Neuron (in vitro differentiated cells): ENCODE data around the gene PES1.
"Not testable (repeated sequence)": the region's sequence is repeated elsewhere in the genome, so short reads cannot be mapped to it uniquely, and the experiment has no call there.

Source experiments
- H2AFZ ChIP-seq: one replicate; pipeline ENCODE4 v1.6.1; 2013; ENCODE audit warnings: low read depth, mild to moderate bottlenecking, inconsistent platforms, low read length, moderate library complexity
- H3K27me3 ChIP-seq: one replicate; pipeline ENCODE4 v1.6.1; 2013; ENCODE audit warnings: low read length; ENCODE audit not compliant: insufficient read depth
- H3K36me3 ChIP-seq: one replicate; pipeline ENCODE4 v1.6.1; 2013; ENCODE audit warnings: low read length; ENCODE audit not compliant: insufficient read depth
- H3K4me1 ChIP-seq: one replicate; pipeline ENCODE4 v1.6.1; 2013; ENCODE audit warnings: low read length; ENCODE audit not compliant: insufficient read depth
- H3K4me3 ChIP-seq: 2 replicates; pipeline ENCODE4 v1.5.1; 2013; ENCODE audit warnings: mild to moderate bottlenecking, low read length, moderate library complexity
- H3K9me3 ChIP-seq: one replicate; pipeline ENCODE4 v1.6.1; 2013; ENCODE audit warnings: low read length

The PES1 gene

GRCh38 chr22:30547188-30547587 lies 44.5 kb downstream of the PES1 start:
- no peak overlapping the region for H2AFZ ChIP-seq
- peaks cover 6% of the 10 kb centered on the region for H3K4me1 ChIP-seq
- H3K9me3 ChIP-seq: no peaks in the 10 kb centered on the region
- peaks cover 5% of the 10 kb centered on the region for H3K27me3 ChIP-seq
- H3K36me3 ChIP-seq: no peaks in the 10 kb centered on the region
- no peak overlapping the region for H3K4me3 ChIP-seq

GRCh38 chr22:30546616-30547015 lies 45.1 kb downstream of the PES1 start, which contains the start of gene SEC14L6:
Gene SEC14L6, minus strand, starts transcription at chr22:30546741. Its CDS starts 59 bp downstream, at chr22:30546682.
- Histone ChIP-seq H3K9me3 (no peaks in the 10 kb centered on the region), H3K27me3 (peaks cover 5% of the 10 kb centered on the region), H3K4me1 (peaks cover 6% of the 10 kb centered on the region), H3K4me3 (no peak within 1 kb of the TSS), H3K36me3 (no peaks in the 10 kb centered on the region), H2AFZ (no peak within 1 kb of the TSS)

- H3K9me3 ChIP-seq: no peaks in the 10 kb centered on the region
- peaks cover 5% of the 10 kb centered on the region for H3K27me3 ChIP-seq
- H2AFZ ChIP-seq: peak overlapping the region; percentile 91
- peaks cover 6% of the 10 kb centered on the region for H3K4me1 ChIP-seq
- no peaks in the 10 kb centered on the region for H3K36me3 ChIP-seq
- peak overlapping the region; percentile 52 for H3K4me3 ChIP-seq
Measured at GRCh38 chr22:30542811-30543188, 48.9 kb downstream of the PES1 start.

- Histone ChIP-seq H2AFZ (peak overlapping the region; percentile 91), H3K27me3 (no peaks in the 10 kb centered on the region), H3K9me3 (no peaks in the 10 kb centered on the region), H3K36me3 (no peaks in the 10 kb centered on the region), H3K4me1 (peaks cover 6% of the 10 kb centered on the region), H3K4me3 (peak overlapping the region; percentile 52)
Measured at GRCh38 chr22:30541961-30542810, 49.5 kb downstream of the PES1 start.

- H3K27me3 ChIP-seq, H3K4me1 ChIP-seq, H3K9me3 ChIP-seq, H3K36me3 ChIP-seq: not testable (repeated sequence)
- Histone ChIP-seq H3K4me3 (peak overlapping the region; percentile 52), H2AFZ (peak overlapping the region; percentile 91)
Measured at GRCh38 chr22:30541511-30541910, 50.2 kb downstream of the PES1 start.

- no peaks in the 10 kb centered on the region for H3K27me3 ChIP-seq
- H3K9me3 ChIP-seq: no peaks in the 10 kb centered on the region
- H3K4me1 ChIP-seq: peaks cover 6% of the 10 kb centered on the region
- no peak overlapping the region for H3K4me3 ChIP-seq
- no peak overlapping the region for H2AFZ ChIP-seq
- no peaks in the 10 kb centered on the region for H3K36me3 ChIP-seq
Measured at GRCh38 chr22:30539368-30539767, 52.3 kb downstream of the PES1 start.

GRCh38 chr22:30538280-30538679 lies 53.4 kb downstream of the PES1 start:
- no peak overlapping the region for H3K4me3 ChIP-seq
- H3K9me3 ChIP-seq: no peaks in the 10 kb centered on the region
- H3K36me3 ChIP-seq: no peaks in the 10 kb centered on the region
- no peak overlapping the region for H2AFZ ChIP-seq
- peaks cover 6% of the 10 kb centered on the region for H3K4me1 ChIP-seq
- no peaks in the 10 kb centered on the region for H3K27me3 ChIP-seq

- H2AFZ ChIP-seq: no peak overlapping the region
- H3K27me3 ChIP-seq: no peaks in the 10 kb centered on the region
- no peaks in the 10 kb centered on the region for H3K9me3 ChIP-seq
- H3K4me3 ChIP-seq: no peak overlapping the region
- H3K4me1 ChIP-seq: no peaks in the 10 kb centered on the region
- no peaks in the 10 kb centered on the region for H3K36me3 ChIP-seq
Measured at GRCh38 chr22:30537083-30537731, 54.5 kb downstream of the PES1 start.

- H3K4me1 ChIP-seq: no peaks in the 10 kb centered on the region
- H3K9me3 ChIP-seq: no peaks in the 10 kb centered on the region
- no peaks in the 10 kb centered on the region for H3K27me3 ChIP-seq
- no peaks in the 10 kb centered on the region for H3K36me3 ChIP-seq
- H3K4me3 ChIP-seq: no peak overlapping the region
- no peak overlapping the region for H2AFZ ChIP-seq
Measured at GRCh38 chr22:30535182-30535581, 56.5 kb downstream of the PES1 start.

GRCh38 chr22:30531651-30532608 lies 59.8 kb downstream of the PES1 start:
- Histone ChIP-seq H3K4me3 (no peak overlapping the region), H3K27me3 (no peaks in the 10 kb centered on the region), H2AFZ (no peak overlapping the region), H3K36me3 (no peaks in the 10 kb centered on the region), H3K4me1 (no peaks in the 10 kb centered on the region), H3K9me3 (no peaks in the 10 kb centered on the region)

- no peaks in the 10 kb centered on the region for H3K4me1 ChIP-seq
- no peaks in the 10 kb centered on the region for H3K27me3 ChIP-seq
- H3K4me3 ChIP-seq: no peak overlapping the region
- H3K36me3 ChIP-seq: no peaks in the 10 kb centered on the region
- no peak overlapping the region for H2AFZ ChIP-seq
- H3K9me3 ChIP-seq: no peaks in the 10 kb centered on the region
Measured at GRCh38 chr22:30526656-30527055, 65.1 kb downstream of the PES1 start.
